WTC11 (cell line): Measurements from ENCODE around the gene EMC9. TPM values are rescaled to one million over a fixed set of nuclear protein-coding genes. Genes with fewer than 3 reads are reported as not detected.

ENCODE experiments used
- ATAC-seq: fragments of 200-7000 bp; cut with Tn5 transposase; 2 replicates; pipeline ENCODE4 v1.10.0; 2021; ENCODE audit warnings: mild to moderate bottlenecking, moderate library complexity
- CTCF ChIA-PET: fragments of 300-600 bp; sonication (Branson Sonifier 250); formaldehyde crosslinking; loops from one replicate; lab custom pipeline; 2021; ENCODE audit warnings: antibody characterized with exemption; lab: Charles Lee
- POLR2A ChIA-PET: fragments of 350-600 bp; sonication (Branson Sonifier 250); formaldehyde crosslinking; loops from one replicate; lab custom pipeline; 2021; ENCODE audit warnings: antibody characterized with exemption; lab: Charles Lee
- DNase-seq: peaks from one replicate; pipeline ENCODE4 v3.0.0; 2021; ENCODE audit warnings: low spot score
- H3K27ac Mint-ChIP-seq: 2 replicates; pipeline ENCODE4 v1.8.0; 2021; ENCODE audit warnings: mixed read lengths
- H3K27me3 Mint-ChIP-seq: 2 replicates; pipeline ENCODE4 v1.8.0; 2021; ENCODE audit warnings: low read depth, mild to moderate bottlenecking, moderate library complexity, mixed read lengths
- H3K36me3 Mint-ChIP-seq: 2 replicates; pipeline ENCODE4 v1.8.0; 2021; ENCODE audit warnings: mixed read lengths
- H3K4me1 Mint-ChIP-seq: 2 replicates; pipeline ENCODE4 v1.8.0; 2022; ENCODE audit warnings: mixed read lengths
- H3K4me3 Mint-ChIP-seq: 2 replicates; pipeline ENCODE4 v1.8.0; 2021; ENCODE audit warnings: mild to moderate bottlenecking, moderate library complexity, mixed read lengths
- H3K9me3 Mint-ChIP-seq: 2 replicates; pipeline ENCODE4 v1.8.0; 2021; ENCODE audit warnings: mixed read lengths
- ATF1 ChIP-seq: sonication (generic); formaldehyde crosslinking; IDR thresholded peaks from 2 replicates; pipeline ENCODE4 v1.8.1; 2023; ENCODE audit warnings: mild to moderate bottlenecking, moderate library complexity, missing genetic modification reagents
- E2F5 ChIP-seq: sonication (generic); formaldehyde crosslinking; IDR thresholded peaks from 2 replicates; pipeline ENCODE4 v1.8.1; 2022; ENCODE audit warnings: mild to moderate bottlenecking, moderate library complexity, missing genetic modification reagents
- FOXP1 ChIP-seq: sonication (generic); formaldehyde crosslinking; IDR thresholded peaks from 2 replicates; pipeline ENCODE4 v1.8.0; 2022; ENCODE audit warnings: missing genetic modification reagents, mild to moderate bottlenecking, moderate library complexity, borderline replicate concordance
- GABPB1 ChIP-seq: sonication (generic); formaldehyde crosslinking; IDR thresholded peaks from 2 replicates; pipeline ENCODE4 v1.8.1; 2023; ENCODE audit warnings: mild to moderate bottlenecking, missing genetic modification reagents
- HMGXB4 ChIP-seq: sonication (generic); formaldehyde crosslinking; IDR thresholded peaks from 2 replicates; pipeline ENCODE4 v1.8.1; 2023; ENCODE audit warnings: mild to moderate bottlenecking, moderate library complexity, missing genetic modification reagents
- SMAD4 ChIP-seq: sonication (generic); formaldehyde crosslinking; IDR thresholded peaks from 2 replicates; pipeline ENCODE4 v1.8.0; 2022; ENCODE audit warnings: mild to moderate bottlenecking, missing genetic modification reagents
- SOX15 ChIP-seq: fragments of 250-450 bp; sonication (Bioruptor Pico); IDR thresholded peaks from 2 replicates; pipeline ENCODE4 v1.9.0; 2021; ENCODE audit warnings: mild to moderate bottlenecking
- ZBTB21 ChIP-seq: sonication (generic); formaldehyde crosslinking; IDR thresholded peaks from 2 replicates; pipeline ENCODE4 v1.8.1; 2023; ENCODE audit warnings: mild to moderate bottlenecking, missing genetic modification reagents, borderline replicate concordance
- ZNF121 ChIP-seq: sonication (generic); formaldehyde crosslinking; IDR thresholded peaks from 2 replicates; pipeline ENCODE4 v1.8.0; 2023; ENCODE audit warnings: missing genetic modification reagents
- ZNF219 ChIP-seq: sonication (generic); formaldehyde crosslinking; IDR thresholded peaks from 2 replicates; pipeline ENCODE4 v1.8.0; 2023; ENCODE audit warnings: missing genetic modification reagents, mild to moderate bottlenecking, borderline replicate concordance
- ZNF263 ChIP-seq: sonication (generic); formaldehyde crosslinking; IDR thresholded peaks from 2 replicates; pipeline ENCODE4 v1.8.1; 2022; ENCODE audit warnings: low read depth, mild to moderate bottlenecking, moderate library complexity, missing genetic modification reagents
- ZNF281 ChIP-seq: sonication (generic); formaldehyde crosslinking; IDR thresholded peaks from 2 replicates; pipeline ENCODE4 v1.8.0; 2023; ENCODE audit warnings: mild to moderate bottlenecking, missing genetic modification reagents
- ZNF425 ChIP-seq: fragments of 250-450 bp; sonication (Bioruptor Pico); conservative IDR thresholded peaks from 2 replicates; pipeline ENCODE4 v1.9.0; 2021; ENCODE audit warnings: mild to moderate bottlenecking
- total RNA-seq: library from RNA; stranded (reverse); gene quantifications from 3 replicates; pipeline ENCODE4 v1.2.3, GENCODE V29; 2021
- TF ChIP-seq, protein P1 (sequence below): sonication (generic); formaldehyde crosslinking; IDR thresholded peaks from 2 replicates; pipeline ENCODE4 v1.8.0; 2023; ENCODE audit warnings: missing genetic modification reagents
- TF ChIP-seq, protein P2 (sequence below): sonication (generic); formaldehyde crosslinking; IDR thresholded peaks from 2 replicates; pipeline ENCODE4 v1.8.0; 2022; ENCODE audit warnings: missing genetic modification reagents

EMC9 gene
- total RNA-seq, 1 experiment from 2014 or later = 44.4 TPM

GRCh38 chr14:24110523-24110922 is 30.9 kb downstream of the EMC9 start (continued):
- TF ChIP-seq E2F5 (CRISPR knock-in tag) = no peak

- POLR2A ChIA-PET = interaction anchor here (0.5 to 3.6 kb wide), 6 partner anchors 9 to 441 kb away, joined by 3 to 11 read pairs (median 3); partner anchors contain the start of gene CARMIL3
- Mint-ChIP-seq H3K4me1 (peaks cover 5% of the 10 kb centered on the region), H3K27me3 (peaks cover 3% of the 10 kb centered on the region; the same call in 1 of the 2 replicates), H3K27ac (no peak overlapping the region), H3K36me3 (peaks cover 7% of the 10 kb centered on the region)
- TF ChIP-seq GABPB1 (CRISPR knock-in tag) (peak; percentile 29; the same call in 1 of the 2 replicates), ATF1 (no peak)
- TF ChIP-seq, all 79 proteins: peak for 1
- H3K4me3 Mint-ChIP-seq = no peak overlapping the region
- ATAC-seq (no peak), DNase-seq (no peak)
- CTCF ChIA-PET = interaction anchor here (0.9 to 3.8 kb wide), 12 partner anchors 12 to 224 kb away, joined by 3 to 254 read pairs (median 5); partner anchors contain the start of genes CARMIL3, EMC9, IRF9 and PCK2
- peaks cover 7% of the 10 kb centered on the region for H3K9me3 Mint-ChIP-seq
Observed at GRCh38 chr14:24110060-24110459, 31.3 kb downstream of the EMC9 start.

DNA sequence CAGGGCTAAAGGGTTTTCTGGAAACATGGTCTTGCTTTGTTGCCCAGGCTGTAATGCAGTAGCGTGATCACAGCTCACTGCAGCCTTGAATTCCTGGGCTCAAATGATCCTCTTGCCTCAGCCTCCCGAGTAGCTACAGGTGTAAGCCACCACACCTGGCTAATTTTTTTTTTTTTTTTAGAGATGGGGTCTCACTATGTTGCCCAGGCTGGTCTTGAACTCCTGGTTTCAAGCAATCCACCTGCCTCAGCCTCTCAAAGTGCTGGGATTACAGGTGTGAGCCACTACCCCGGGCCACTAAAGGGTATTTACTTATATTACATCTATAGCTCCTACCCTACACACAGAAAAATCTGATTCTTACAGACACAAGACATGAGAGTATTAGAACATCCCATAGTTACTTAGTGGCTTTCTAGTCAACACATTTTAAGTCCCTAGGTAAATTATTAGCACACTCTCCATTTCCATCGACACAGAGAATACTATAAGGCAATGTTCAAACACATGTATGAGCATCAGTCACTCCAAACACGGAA is 33.0 kb downstream of the EMC9 start:
- no peak for DNase-seq
- Mint-ChIP-seq H3K4me3 (no peak overlapping the region), H3K4me1 (peaks cover 5% of the 10 kb centered on the region), H3K27ac (no peak overlapping the region), H3K36me3 (peaks cover 22% of the 10 kb centered on the region), H3K9me3 (peaks cover 21% of the 10 kb centered on the region), H3K27me3 (no peaks in the 10 kb centered on the region; the same call in 1 of the 2 replicates)
- CTCF ChIA-PET = interaction anchor here (0.6 to 3.8 kb wide), 49 partner anchors 8 to 1130 kb away, joined by 3 to 254 read pairs (median 5); partner anchors contain the start of genes CARMIL3, CHMP4A, CIDEB and CPNE6
- no peak; the same call in 1 of the 2 replicates for ATAC-seq
- POLR2A ChIA-PET = interaction anchor here (0.7 to 3.6 kb wide), 7 partner anchors 13 to 57 kb away, joined by 3 to 13 read pairs (median 6); partner anchors contain the start of genes CARMIL3 and PCK2
- TF ChIP-seq ZNF121 (CRISPR knock-in tag) (no peak), ZNF425 (CRISPR knock-in tag) (no peak), ZNF219 (CRISPR knock-in tag) (no peak), HMGXB4 (CRISPR knock-in tag) (no peak), SOX15 (no peak), FOXP1 (no peak), ZBTB21 (CRISPR knock-in tag) (no peak)
- TF ChIP-seq, protein P1, sequence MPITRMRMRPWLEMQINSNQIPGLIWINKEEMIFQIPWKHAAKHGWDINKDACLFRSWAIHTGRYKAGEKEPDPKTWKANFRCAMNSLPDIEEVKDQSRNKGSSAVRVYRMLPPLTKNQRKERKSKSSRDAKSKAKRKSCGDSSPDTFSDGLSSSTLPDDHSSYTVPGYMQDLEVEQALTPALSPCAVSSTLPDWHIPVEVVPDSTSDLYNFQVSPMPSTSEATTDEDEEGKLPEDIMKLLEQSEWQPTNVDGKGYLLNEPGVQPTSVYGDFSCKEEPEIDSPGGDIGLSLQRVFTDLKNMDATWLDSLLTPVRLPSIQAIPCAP (CRISPR knock-in tag) = no peak

GRCh38 chr14:24106672-24107271 is 34.6 kb downstream of the EMC9 start:
- ATAC-seq = no peak
- no peak overlapping the region for H3K4me3 Mint-ChIP-seq
- peaks cover 35% of the 10 kb centered on the region for H3K36me3 Mint-ChIP-seq
- H3K9me3 Mint-ChIP-seq = peaks cover 27% of the 10 kb centered on the region
- no peaks in the 10 kb centered on the region; the same call in 1 of the 2 replicates for H3K27me3 Mint-ChIP-seq
- no peak for DNase-seq
- H3K27ac Mint-ChIP-seq = no peak overlapping the region
- POLR2A ChIA-PET = interaction anchor here (0.7 to 5.7 kb wide), 3 partner anchors 12 to 55 kb away, joined by 3 to 29 read pairs (median 11); partner anchors contain the start of genes CARMIL3 and PCK2
- peaks cover 5% of the 10 kb centered on the region for H3K4me1 Mint-ChIP-seq
- CTCF ChIA-PET = interaction anchor here (0.6 to 2.2 kb wide), 5 partner anchors 8 to 54 kb away, joined by 3 to 19 read pairs (median 3); partner anchors contain the start of genes DCAF11, IRF9 and NRL
- TF ChIP-seq ZNF263 (CRISPR knock-in tag) = no peak
- TF ChIP-seq, protein P2, sequence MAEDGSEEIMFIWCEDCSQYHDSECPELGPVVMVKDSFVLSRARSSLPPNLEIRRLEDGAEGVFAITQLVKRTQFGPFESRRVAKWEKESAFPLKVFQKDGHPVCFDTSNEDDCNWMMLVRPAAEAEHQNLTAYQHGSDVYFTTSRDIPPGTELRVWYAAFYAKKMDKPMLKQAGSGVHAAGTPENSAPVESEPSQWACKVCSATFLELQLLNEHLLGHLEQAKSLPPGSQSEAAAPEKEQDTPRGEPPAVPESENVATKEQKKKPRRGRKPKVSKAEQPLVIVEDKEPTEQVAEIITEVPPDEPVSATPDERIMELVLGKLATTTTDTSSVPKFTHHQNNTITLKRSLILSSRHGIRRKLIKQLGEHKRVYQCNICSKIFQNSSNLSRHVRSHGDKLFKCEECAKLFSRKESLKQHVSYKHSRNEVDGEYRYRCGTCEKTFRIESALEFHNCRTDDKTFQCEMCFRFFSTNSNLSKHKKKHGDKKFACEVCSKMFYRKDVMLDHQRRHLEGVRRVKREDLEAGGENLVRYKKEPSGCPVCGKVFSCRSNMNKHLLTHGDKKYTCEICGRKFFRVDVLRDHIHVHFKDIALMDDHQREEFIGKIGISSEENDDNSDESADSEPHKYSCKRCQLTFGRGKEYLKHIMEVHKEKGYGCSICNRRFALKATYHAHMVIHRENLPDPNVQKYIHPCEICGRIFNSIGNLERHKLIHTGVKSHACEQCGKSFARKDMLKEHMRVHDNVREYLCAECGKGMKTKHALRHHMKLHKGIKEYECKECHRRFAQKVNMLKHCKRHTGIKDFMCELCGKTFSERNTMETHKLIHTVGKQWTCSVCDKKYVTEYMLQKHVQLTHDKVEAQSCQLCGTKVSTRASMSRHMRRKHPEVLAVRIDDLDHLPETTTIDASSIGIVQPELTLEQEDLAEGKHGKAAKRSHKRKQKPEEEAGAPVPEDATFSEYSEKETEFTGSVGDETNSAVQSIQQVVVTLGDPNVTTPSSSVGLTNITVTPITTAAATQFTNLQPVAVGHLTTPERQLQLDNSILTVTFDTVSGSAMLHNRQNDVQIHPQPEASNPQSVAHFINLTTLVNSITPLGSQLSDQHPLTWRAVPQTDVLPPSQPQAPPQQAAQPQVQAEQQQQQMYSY (CRISPR knock-in tag) = no peak
- TF ChIP-seq ZNF281 (CRISPR knock-in tag) = no peak
- no peak for TF ChIP-seq SMAD4 (CRISPR knock-in tag)
